KOPT-K1 (cell line): ENCODE results near the gene SNX13.

Source experiments
- H3K27ac ChIP-seq: fragments of 200-600 bp; sonication (generic); 2 replicates; pipeline ENCODE4 v1.5.1; 2016; ENCODE audit warnings: antibody characterized with exemption, mild to moderate bottlenecking, low read depth, low read length; ENCODE audit not compliant: poor library complexity, severe bottlenecking
- H3K36me3 ChIP-seq: fragments of 200-600 bp; sonication (generic); 2 replicates; pipeline ENCODE4 v1.5.1; 2017; ENCODE audit warnings: antibody characterized with exemption, mild to moderate bottlenecking, low read length, moderate library complexity; ENCODE audit not compliant: insufficient read depth
- H3K9me3 ChIP-seq: fragments of 200-600 bp; sonication (generic); 2 replicates; pipeline ENCODE4 v1.5.1; 2017; ENCODE audit warnings: antibody characterized with exemption, low read length, mild to moderate bottlenecking; ENCODE audit not compliant: insufficient read depth, poor library complexity, severe bottlenecking

SNX13 gene

GRCh38 chr7:17774248-17774647, 166.0 kb downstream of the SNX13 start:
- Histone ChIP-seq H3K9me3 (no peaks in the 10 kb centered on the region), H3K36me3 (no peaks in the 10 kb centered on the region), H3K27ac (no peak overlapping the region)

- Histone ChIP-seq H3K27ac (peak overlapping the region; percentile 32), H3K36me3 (no peaks in the 10 kb centered on the region), H3K9me3 (no peaks in the 10 kb centered on the region)
Observed at GRCh38 chr7:17773289-17773626, 167.0 kb downstream of the SNX13 start.

- Histone ChIP-seq H3K9me3 (no peaks in the 10 kb centered on the region), H3K27ac (peak overlapping the region; percentile 32), H3K36me3 (no peaks in the 10 kb centered on the region)
Observed at GRCh38 chr7:17772581-17773288, 167.6 kb downstream of the SNX13 start.

- Histone ChIP-seq H3K36me3 (no peaks in the 10 kb centered on the region), H3K27ac (peak overlapping the region; percentile 32)
Observed at GRCh38 chr7:17771901-17772408, 168.3 kb downstream of the SNX13 start.

GRCh38 chr7:17770710-17771375, 169.5 kb downstream of the SNX13 start:
- Histone ChIP-seq H3K27ac (no peak overlapping the region), H3K36me3 (no peaks in the 10 kb centered on the region), H3K9me3 (no peaks in the 10 kb centered on the region)

More at GRCh38 chr7:17771901-17772408, 168.3 kb downstream of the SNX13 start:
- no peaks in the 10 kb centered on the region for H3K9me3 ChIP-seq

GRCh38 chr7:17769918-17770317, 170.4 kb downstream of the SNX13 start:
- H3K27ac ChIP-seq, result no peak overlapping the region
- no peaks in the 10 kb centered on the region for H3K9me3 ChIP-seq
- H3K36me3 ChIP-seq, result no peaks in the 10 kb centered on the region

GRCh38 chr7:17758008-17758407, 182.3 kb downstream of the SNX13 start:
- no peak overlapping the region for H3K27ac ChIP-seq
- no peaks in the 10 kb centered on the region for H3K36me3 ChIP-seq
- peaks cover 6% of the 10 kb centered on the region for H3K9me3 ChIP-seq

- H3K9me3 ChIP-seq, result peaks cover 13% of the 10 kb centered on the region
- H3K27ac ChIP-seq, result no peak overlapping the region
- H3K36me3 ChIP-seq, result no peaks in the 10 kb centered on the region
Observed at GRCh38 chr7:17746020-17746530, 194.2 kb downstream of the SNX13 start.

- Histone ChIP-seq H3K27ac (no peak overlapping the region), H3K36me3 (no peaks in the 10 kb centered on the region)
Observed at GRCh38 chr7:17745610-17746009, 194.7 kb downstream of the SNX13 start.

GRCh38 chr7:17743316-17743715, 197.0 kb downstream of the SNX13 start:
- H3K36me3 ChIP-seq, result no peaks in the 10 kb centered on the region
- no peak overlapping the region for H3K27ac ChIP-seq
- peaks cover 13% of the 10 kb centered on the region for H3K9me3 ChIP-seq

More at GRCh38 chr7:17745610-17746009, 194.7 kb downstream of the SNX13 start:
- H3K9me3 ChIP-seq, result peaks cover 13% of the 10 kb centered on the region

GRCh38 chr7:17741426-17741825, 198.9 kb downstream of the SNX13 start:
- Histone ChIP-seq H3K27ac (no peak overlapping the region), H3K36me3 (no peaks in the 10 kb centered on the region), H3K9me3 (peaks cover 13% of the 10 kb centered on the region)
